Esophagus squamous epithelium (tissue), 4 donors: ENCODE measurements around the gene PMP22.

Experiments used
- POLR2A ChIP-seq, 4 donors: fragments of 450-650 bp; IDR thresholded peaks; one replicate each; pipeline ENCODE4 v1.6.1; 2017; ENCODE audit warnings: antibody characterized with exemption in 4 of 4, mild to moderate bottlenecking in 4 of 4, moderate library complexity in 3 of 4
- TF ChIP-seq, protein P1 (sequence below), 6 experiments: fragments of 450-650 bp in 4 of 6; fragments of 200-600 bp in 2 of 6; sonication (generic) in 2 of 6; IDR thresholded peaks; one replicate each; pipeline ENCODE4 v1.5.1; 2016 to 2019; ENCODE audit warnings: antibody characterized with exemption in 6 of 6, mild to moderate bottlenecking in 4 of 6, moderate library complexity in 4 of 6

DNA sequence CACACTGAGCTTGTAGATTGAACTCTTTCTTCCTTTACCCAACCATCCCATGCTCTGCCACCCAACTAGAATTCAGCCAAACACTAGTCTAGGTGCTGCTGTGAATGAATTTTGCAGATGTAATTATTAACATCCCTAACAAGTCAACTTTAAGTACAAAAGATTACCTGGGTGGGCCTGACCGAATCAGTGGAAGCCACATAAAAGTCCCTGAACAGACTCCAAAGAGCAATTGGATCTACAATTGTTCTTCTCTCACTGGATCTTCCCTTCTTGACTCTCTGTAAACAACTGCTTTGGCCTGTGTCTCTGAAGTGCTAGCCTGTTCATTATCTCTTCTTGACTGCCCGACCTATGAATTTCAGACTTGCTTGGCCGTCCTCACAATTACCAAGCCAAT is 67.9 kb downstream of the PMP22 start:
- TF ChIP-seq, protein P1, sequence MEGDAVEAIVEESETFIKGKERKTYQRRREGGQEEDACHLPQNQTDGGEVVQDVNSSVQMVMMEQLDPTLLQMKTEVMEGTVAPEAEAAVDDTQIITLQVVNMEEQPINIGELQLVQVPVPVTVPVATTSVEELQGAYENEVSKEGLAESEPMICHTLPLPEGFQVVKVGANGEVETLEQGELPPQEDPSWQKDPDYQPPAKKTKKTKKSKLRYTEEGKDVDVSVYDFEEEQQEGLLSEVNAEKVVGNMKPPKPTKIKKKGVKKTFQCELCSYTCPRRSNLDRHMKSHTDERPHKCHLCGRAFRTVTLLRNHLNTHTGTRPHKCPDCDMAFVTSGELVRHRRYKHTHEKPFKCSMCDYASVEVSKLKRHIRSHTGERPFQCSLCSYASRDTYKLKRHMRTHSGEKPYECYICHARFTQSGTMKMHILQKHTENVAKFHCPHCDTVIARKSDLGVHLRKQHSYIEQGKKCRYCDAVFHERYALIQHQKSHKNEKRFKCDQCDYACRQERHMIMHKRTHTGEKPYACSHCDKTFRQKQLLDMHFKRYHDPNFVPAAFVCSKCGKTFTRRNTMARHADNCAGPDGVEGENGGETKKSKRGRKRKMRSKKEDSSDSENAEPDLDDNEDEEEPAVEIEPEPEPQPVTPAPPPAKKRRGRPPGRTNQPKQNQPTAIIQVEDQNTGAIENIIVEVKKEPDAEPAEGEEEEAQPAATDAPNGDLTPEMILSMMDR (IDR thresholded peaks at IDR 0.05): no peak
- TF ChIP-seq POLR2A (IDR thresholded peaks at IDR 0.05): no peak
